Measurements from ENCODE around the gene NPTX1.

- TF ChIP-seq POLR2A (IDR thresholded peaks at IDR 0.05) (no peak), CTCF (IDR thresholded peaks at IDR 0.05) (no peak)
These were observed 39.9 kb upstream of the NPTX1 start for GRCh38 chr17:80516171-80516932.

Data from lower leg skin (tissue), 3 donors.